CD1c-positive myeloid dendritic cell (primary cell): Measurements from ENCODE around the gene RIN3.
A peak's percentile ranks its signal among the peaks of the same experiment; 100 is the strongest.
"Not testable (repeated sequence)": the region's sequence is repeated elsewhere in the genome, so short reads cannot be mapped to it uniquely, and the experiment has no call there.

Experiments used
- DNase-seq: peaks from one replicate; pipeline ENCODE4 v3.0.0-alpha.2; 2016; ENCODE audit errors: extremely low spot score

The RIN3 gene

DNA sequence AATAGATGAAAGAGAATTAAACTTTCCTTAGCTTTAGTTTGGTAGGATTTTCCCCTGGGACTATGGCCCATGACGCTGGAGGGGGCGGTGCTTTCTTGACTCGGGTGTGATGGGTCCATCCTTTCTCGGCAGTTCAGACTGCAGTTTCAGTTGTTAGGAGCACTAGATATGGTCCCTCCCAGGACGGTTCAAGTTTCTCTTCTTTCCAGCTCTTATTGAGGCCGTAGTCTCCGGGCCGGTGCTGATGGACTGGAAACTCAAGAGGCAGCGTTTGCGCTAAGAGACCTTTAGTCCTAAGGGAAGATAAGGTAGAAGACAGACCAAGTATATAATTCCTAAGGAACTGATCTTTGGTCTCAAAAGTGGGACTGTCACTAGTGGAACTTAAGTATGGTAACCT is 111.2 kb downstream of the RIN3 start:
- no peak for DNase-seq

DNA sequence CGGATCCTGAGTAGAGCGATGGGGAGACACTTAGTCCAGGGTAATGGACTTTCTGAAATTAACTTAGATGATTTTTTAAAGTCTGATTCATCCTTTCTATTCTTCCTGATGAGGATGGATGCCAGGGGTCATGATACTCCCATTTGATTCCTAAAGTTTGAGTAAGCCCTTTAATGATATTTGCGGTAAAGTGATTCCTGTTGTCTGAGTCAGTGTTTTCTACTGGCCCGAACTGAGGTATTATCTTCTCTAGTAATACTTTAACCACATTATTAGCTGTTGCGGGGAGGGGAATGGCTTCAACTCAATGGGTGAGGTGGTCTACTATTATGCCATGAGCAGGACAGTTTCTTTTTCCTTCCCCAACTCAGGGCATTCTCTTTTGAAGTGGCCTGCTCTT is 111.6 kb downstream of the RIN3 start:
- DNase-seq = no peak

DNA sequence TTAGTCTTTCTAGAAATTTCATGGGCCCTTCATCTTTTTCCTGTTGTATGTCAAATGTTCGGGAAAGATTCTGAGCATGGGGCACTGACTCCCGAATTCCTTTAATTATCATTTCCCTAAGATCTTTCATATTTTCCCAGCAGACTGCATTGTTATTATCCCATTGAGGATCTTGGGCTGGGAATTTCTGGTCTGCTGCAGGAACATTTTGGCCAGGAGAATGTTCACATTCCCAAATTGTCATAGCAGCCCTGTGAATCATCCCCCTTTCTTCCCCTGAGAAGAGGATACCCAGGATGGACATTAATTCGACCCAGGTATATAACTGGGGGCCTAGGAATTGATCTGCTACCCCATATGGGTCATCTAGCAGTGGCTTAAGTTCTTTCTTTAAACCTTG is 112.5 kb downstream of the RIN3 start:
- no peak for DNase-seq

DNA sequence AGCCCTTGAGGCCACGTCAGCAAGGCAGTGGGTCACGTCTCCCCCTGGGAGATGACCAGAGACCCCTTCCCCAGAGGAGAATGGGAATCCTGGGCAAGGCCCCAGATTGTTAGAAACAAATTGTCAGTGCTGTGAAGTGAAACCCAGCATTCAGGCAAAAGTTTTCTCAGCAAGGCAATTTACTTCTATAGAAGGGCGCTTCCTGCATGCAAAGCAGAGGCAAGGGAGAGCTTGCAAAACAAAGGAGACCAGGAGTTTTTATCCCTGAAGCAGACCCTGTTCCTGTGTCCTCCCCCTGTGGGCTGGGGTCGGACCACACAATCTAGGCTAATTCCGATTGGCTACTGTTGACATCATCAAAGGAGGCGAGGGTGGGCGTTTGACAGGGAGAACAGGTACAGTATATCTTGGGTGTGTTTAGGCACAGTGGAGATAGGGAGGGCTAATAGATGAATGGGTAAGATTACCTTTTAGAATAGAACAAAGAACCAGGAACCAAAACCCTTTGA is 114.2 kb downstream of the RIN3 start:
- no peak for DNase-seq

DNA sequence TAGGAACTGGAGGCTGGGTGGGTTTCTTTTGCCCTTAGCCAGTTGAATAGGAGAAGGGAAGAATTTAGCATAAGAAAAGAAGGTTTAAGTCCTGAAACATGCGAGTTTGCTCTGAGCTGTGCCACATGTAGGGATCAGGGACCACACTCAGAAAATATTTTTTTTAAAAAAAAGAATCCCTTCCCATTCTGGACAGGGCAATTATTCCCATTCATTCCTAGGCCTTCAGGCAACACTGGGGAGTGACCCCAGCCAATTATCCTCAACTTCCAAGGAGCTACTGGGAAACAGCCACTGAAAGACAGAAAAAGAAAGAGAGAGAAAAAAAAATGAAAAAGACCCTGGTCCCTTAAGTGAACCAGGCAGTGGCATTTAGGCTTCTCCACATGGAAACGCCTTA is 115.1 kb downstream of the RIN3 start:
- DNase-seq = no peak

DNA sequence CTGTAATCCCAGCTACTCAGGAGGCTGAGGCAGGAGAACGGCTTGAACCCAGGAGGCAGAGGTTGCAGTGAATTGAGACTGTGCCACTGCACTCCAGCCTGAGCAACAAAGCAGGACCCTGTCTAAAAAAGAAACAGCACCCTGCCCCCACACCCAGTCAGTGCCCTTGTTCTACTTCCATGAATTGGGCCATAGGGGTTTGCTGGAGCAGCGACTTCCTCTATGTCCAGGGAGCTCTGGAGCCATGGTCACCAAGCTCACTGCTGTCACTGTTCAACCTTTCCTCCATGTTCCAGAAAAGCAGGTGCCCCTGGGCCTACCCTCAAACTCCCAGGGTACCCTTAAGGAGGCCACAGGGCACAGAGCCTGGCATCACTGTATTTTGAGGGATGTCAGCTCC is 116.8 kb downstream of the RIN3 start:
- peak; percentile 23 for DNase-seq

DNA sequence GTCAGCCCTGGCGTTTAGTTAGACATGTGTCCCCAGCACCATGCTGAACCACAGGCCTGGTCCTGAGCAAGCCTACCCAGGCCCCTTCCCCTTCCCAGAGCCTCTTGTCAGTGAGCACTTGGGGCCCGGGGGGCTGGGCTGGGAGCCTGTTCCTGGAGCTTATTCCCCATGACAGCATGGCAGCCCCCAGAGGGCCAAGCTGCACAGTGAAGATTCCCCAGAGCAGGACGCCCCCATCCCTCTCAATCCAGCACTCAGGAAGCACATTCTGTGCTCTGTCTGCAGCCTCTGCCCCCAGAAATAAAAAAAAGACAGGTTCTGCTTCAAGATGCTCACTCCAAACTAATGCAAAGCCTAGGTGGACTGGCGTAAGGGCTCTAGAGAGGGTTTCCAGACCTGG is 117.5 kb downstream of the RIN3 start:
- DNase-seq = no peak

DNA sequence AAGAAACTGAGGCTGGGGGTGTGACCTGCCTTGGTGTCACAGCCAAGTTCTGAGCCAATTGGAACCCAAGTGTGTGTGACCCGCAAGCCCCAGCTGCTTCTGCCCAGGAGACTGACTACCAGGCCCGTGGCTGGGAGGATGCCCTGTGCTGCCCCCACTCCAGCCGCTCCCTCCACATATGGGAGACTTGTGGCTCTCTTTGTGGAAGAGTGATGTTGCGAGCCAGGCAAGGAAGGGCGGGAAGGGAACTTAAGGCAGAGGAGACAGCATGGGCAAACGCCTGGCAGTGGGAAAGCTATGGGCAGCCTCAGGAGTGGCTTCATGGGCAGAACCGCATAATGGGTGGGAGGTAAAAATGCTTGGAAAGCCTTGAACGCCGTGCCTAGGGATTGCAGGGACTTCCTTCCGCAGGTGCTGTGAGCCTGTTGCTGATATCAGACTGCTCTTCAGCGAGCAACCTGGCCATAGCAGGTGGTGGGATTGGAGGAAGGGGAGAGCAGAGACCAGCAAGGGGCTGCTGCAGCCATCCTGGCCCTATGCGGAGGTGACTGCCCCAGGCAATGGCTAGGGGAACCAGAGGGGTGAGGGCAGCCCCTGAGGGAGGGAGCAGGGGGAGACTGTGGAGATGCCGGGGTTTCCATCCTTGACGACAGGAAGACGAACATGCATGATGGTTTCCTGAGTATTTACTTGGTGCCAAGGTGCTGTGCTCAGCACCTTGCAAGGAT is 119.1 kb downstream of the RIN3 start:
- DNase-seq = no peak

DNA sequence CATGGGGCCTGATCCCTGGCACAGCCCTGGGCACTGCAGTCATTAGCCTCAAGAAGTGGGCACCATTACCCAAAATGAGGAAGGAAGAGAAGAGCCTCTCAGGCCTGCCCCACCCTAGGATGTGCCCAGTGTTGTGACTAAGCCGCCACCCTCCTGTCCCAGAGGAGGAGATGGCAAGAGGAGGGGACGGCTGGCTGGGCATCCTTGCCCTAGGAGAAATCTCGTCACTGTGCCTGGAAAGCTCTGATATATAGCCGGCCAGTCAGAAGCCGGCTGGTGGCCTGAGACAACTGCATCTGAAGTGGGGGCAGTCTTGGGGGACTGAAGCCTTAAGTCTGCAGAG is 119.7 kb downstream of the RIN3 start:
- DNase-seq = peak; percentile 50

DNA sequence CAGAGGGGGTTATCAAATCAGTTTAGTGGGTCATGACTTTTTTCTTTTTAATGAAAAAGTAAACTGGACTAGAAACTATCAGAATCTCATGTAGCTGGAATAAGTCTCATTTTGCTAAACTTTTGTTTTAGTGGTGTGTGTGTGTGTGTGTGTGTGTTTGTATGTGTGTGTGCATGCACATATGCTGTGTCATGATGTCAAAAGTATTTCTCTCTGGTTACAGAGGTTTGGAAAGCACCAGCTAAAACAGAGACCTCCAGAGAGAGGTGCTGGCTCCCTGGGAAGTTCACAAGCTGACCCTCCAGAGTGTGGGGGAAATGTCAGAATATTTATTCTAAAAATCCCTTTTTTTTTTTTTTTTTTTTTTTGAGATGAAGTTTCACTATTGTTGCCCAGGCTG is 120.1 kb downstream of the RIN3 start:
- no peak for DNase-seq

DNA sequence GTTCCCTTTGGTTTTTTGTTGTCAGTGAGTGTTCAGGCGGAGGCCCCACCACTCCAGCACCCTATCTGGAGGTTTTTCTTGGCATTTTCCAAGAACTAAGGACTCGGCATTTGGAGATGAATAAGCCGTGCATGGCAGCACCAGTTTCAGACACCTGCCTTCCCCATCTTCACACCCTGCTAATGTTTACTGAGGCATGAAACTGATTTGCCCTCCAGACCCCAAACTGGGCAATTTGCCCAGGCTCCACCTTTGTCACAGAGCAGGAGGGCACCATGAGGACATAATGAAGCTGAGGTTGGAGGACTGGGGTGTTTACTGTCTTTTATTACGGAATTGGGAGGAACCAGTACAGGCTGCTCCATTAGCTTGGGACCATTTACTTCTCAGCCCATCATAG is 121.5 kb downstream of the RIN3 start:
- no peak for DNase-seq

DNA sequence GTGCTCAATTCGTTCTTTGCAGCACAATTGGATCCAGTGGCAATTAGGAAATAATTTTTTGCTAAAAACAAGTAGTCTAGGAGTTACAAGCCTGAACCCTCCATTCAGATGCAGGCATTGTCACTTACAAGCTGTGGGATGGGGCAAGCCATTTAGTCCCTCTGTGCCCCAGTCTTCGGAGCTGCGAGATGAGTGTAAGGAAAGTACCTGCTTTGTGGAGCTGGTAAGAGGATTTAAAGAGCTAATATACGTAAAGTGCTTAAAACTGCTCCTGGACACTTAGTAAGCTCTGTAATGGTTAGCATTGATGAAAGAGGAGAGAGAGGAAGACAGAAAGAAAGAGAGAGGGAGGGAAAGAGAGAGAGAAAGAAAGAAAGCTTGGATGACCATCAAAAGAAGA is 122.3 kb downstream of the RIN3 start:
- DNase-seq = no peak

DNA sequence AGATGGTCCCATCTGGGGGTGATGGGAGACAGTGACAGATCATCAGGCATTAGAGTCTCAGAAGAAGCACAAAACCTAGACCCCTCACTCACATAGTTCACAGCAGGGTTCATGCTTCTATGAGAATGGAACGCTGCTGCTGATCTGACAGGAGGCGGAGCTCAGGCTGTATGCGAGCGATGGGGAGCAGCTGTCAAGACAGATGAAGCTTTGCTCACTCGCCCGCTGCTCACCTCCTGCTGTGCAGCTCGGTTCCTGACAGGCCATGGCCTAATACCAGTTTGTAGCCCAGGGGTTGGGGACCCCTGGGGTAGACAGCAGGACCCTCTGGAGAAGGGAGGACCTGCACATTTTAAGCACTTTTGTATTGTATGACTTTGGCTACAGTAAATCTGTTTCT is 123.6 kb downstream of the RIN3 start:
- DNase-seq = no peak

DNA sequence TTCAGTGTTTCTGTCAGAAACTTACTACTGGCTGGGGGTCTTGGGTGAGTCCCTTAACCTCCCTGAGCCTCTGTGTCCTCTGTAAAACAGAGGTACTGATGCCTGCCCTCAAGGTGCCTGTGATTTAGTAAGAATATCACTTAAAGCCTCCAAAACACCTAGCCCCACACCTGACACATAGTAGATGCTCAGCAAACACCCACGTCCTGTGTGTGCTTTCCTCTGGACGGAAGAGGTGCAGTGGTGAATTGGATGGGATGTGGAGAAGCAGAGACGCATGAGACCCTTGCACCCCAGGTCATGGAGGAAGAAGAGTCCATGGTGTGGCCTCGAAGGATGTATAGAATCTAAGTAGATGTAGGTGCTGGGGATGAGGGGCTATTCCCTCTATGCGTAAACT is 124.3 kb downstream of the RIN3 start:
- no peak for DNase-seq

DNA sequence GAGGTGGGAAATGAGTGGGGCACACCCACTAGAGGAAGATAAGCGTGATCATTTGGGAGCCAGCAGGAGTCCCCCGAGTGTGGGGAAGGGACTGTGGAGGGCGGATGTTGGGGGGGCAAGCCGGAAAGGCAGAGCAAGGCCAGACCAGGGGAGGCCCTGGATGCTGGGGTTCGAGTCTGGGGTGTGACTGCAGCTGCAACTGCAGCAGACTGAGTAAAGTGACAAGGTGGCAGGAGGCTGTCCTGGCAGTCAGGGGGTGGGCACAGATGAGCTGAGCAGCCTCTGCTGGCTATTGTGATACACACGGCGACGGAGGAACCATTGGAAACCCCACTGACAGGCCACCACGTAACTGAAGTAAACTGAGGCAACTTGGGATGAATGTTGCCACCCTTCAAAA is 124.7 kb downstream of the RIN3 start:
- DNase-seq = no peak

DNA sequence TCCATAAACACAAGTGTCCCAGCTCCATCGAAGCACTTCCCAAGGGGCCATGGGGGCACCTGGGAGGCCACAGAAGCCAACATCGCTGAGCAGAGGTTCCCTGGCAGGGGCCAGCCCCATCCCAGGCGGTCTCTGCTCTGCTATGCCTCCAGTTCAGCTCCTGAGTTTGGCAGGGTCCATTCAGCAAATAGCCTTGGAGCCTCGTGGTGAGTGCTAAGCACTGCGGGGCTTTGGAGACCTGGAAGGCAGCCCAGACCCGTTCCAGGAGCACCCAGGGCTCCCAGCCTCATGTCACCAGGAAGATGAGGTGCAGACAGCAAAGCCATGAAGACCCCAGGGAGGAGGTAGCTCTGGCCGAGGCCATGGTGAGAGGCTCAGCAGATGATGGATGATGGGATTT is 125.3 kb downstream of the RIN3 start:
- DNase-seq = no peak

DNA sequence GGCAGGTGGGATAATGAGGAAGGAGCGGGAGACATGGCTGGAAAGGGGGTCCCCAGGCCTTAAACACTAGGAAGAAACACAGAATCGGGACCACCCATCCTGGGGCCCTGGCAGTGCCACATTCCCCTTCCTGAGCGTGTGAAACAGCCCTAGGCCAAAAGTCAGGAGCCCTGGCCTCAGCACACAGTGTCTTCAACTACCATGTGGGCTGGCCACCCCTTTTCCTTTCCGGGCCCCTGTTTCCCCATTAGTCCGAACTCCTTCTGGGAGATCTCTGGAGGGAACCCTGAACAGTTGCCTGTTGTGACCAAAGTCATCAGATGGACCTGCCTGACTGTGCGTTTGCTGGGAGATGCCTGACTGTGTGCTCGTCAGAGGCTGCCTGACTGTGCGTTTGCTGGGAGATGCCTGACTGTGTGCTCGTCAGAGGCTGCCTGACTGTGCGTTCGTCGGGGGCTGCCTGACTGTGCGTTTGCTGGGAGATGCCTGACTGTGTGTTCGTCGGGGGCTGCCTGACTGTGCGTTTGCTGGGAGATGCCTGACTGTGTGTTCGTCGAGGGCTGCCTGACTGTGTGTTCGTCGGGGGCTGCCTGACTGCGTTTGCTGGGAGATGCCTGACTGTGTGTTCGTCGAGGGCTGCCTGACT is 126.0 kb downstream of the RIN3 start:
- DNase-seq = not testable (repeated sequence)

DNA sequence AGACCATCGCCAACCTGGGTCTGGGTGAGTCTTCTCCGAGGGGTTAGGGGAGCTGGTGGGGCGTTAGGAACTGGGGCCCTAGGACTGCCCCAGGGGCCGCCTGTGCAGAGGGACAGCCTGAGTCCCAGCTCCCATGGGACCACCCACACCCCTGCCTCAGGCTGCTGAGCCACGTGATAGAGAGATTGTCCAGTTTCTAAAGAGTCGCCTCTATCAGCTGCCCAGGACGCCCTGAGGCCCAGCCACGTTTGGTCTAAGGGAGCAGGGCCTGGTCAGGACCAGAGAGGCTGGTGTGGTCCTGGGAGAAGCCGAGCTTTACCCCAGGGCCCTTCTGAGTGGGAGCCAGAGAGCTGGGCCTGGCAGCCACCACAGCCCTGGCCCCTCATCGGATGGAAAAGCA is 127.7 kb downstream of the RIN3 start:
- DNase-seq = no peak

DNA sequence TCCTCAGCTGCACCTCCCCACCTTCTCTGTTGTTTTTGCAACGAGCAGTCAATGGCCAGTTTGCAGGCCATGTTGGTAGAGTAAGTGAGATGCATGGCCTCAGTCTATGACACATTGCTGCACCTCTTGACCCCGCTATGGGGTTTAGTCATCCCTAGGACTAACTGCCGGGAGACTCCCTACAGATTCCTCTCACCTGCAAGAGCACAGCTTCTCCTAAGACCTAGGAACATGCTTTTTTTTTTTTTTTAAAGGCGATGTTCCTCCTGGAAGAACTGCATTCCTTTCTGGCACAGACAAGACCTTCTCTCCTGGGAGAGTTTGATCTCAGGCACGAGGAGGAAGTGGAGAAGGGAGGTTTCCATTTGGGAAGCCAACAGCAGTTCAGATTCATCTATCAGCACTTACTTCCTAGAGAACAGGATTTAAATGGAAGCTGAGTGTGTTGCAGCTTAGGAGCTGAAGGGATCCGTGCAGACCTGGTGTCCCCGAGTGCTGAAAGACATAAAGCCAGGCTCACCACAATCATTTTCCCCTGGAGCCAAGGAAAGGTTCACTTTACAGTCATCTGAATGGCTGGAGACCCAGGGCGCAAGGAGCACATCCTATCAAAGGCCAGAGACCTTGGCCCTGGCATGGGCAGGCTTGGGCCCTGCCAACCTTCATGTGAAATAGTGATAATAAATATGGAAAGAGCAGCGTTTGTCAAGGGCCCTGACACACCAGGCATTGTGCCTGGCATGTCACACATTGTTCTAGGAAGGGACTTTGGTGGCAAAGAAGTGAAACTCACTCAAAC is 130.8 kb downstream of the RIN3 start:
- DNase-seq = no peak

DNA sequence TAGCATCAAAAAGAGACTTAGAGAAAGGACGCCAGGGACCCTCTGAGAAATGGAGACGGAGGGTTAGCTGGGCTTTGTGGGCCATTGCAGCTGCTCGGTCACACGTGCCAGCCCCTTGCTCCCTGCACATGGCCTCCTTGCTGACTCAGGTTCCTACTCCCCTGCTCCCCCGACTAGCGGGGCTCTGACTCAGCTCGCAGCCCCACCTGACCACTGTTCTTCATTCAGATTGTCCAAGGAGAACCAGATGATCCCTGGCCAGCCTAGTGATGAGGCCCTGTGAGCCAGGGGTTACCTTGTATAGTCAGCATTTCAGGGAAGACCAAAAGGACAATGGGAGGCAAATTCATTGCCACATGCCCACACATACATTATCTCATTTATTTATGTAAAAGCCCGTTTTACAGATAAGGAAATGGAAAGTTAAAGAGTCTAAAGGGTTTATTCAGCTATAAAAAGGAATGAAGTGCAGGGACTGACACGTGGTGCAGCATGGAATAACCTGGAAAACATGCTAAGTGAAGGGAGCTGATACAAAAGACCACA is 131.5 kb downstream of the RIN3 start:
- no peak for DNase-seq

DNA sequence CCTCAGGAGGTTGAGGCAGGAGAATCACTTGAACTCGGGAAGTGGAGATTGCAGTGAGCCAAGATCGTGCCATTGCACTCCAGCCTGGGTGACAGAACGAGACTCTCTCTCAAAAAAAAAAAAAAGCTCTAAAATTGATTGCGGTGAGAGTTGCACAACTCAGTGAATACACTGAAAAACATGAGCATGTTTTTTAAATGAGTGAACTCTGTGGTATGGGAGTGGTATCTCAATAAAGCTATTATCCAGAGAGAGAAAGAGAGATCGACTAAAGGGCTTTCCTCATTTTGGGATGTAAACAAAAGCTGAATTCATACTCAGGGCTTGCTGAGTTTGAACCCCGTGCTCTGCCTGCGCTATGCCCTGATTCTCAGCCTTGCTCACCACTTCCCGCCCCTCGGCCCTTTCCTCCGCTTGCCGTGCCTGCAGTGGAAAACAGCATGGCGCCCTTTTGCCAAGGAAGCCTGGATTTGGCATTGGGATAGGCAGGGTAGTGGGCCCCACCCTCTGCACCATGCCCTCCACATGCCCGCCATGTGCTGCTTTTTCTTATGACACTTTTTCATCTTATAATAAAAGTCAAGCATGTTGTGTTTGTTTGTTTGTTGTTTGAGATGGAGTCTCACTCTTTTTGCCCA is 132.4 kb downstream of the RIN3 start:
- peak; percentile 25 for DNase-seq
